GM21423 (cell line): ENCODE data around the gene MLF2.

ENCODE experiments used
- ATAC-seq: cut with Tn5 transposase; IDR thresholded peaks from one replicate; pipeline ENCODE4 v1.9.1; 2021; ENCODE audit warnings: mild to moderate bottlenecking, moderate library complexity; ENCODE audit not compliant: unreplicated experiment

MLF2 gene

DNA sequence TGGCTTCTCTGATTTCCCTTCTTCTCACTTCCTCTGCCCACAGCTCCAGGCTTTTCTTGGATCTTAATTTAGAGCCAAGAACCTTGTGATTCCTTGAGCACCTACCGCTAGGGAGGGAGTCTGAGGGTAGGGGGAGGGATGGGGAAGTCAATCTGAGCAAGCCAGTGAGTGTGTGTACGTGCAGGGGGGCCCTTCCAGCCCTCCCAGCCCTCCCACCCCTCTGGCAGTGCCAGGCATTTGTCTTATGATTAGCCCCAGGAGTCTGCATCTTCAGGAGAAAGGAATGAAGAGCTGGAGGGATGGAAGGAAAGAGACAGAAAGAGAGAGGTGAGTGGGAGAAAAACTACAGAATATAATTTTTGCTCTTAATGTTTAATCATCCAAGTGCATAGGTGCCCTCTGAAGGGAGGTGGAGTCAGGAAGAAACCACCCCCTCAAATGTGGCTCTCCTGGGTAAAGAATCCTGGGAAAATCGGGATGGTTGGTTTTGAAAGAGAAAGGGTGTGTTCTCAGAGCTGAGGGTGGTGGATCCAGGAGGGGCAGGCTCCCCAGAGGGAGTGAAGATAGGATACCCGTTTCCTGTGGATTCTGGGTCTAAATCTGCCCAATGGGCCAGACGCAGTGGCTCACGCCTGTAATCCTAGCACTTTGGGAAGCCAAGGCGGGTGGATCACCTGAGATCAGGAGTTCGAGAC lies 54.4 kb downstream of the MLF2 start:
- ATAC-seq = no peak
